ENCODE measurements around the gene CAPNS1. TPM values are rescaled to one million over a fixed set of nuclear protein-coding genes. Genes with fewer than 3 reads are reported as not detected.
"Not testable (repeated sequence)": the region's sequence is repeated elsewhere in the genome, so short reads cannot be mapped to it uniquely, and the experiment has no call there.

CAPNS1 gene
- total RNA-seq, 1 donor from 2014 or later = 240 TPM

DNA sequence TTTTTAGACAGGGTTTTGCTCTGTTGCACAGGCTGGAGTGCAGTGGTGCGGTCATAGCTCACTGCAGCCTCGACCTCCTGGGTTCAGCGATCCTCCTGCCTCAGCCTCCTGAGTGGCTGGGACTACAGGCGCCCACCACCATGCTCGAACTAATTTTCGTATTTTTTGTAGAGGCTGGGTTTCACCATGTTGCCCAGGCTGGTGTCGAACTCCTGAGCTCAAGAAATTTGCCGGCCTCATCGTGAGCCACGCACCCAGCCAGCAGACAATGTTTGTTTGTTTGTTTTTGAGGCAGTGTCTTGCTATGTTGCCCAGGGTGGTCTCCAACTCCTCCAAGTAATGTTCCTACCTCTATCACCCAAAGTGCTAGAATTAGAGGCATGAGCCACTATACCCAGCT, 13.3 kb downstream of the CAPNS1 start:
- DNase-seq (ENCODE audit: low read depth) (no peak), FAIRE-seq (no peak)
- TF ChIP-seq CTCF (IDR thresholded peaks at IDR 0.05; ENCODE audit: insufficient read depth, low read length, severe bottlenecking) = no peak

DNA sequence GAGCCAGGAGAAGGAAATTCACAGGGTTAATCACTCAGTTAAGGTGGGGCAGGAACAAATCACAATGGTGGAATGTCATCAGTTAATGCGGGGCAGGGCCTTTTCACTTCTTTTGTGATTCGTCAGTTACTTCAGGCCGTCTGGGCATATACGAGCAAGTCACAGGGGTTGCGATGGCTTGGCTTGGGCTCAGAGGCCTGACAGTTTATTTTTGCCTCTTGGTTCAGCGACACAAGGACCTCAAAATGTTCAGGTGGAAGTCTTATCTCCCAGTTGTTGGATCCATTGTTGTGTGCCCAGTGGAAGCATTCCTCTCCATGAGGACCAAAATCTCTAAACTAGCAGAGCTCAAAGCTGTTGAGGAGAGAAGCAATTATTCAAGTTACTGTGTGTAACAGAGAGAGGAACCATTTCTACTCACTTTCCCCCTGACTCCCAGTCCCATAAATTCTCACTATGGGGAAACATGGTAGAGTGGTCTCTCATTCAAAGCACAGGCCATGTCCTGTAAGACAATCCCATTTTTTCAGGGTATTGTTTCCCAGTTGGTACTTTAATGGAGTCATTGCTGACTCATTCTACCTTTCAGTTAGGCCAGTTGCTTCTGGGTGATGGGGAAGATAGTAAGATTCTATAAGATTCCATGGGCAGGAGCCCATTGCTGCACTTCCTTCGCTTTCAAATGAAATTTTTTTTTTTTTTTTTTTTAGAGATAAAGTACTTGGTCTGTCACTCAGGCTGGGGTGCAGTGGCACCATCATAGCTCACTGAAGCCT, 21.1 kb downstream of the CAPNS1 start:
- peaks cover 5% of the 10 kb centered on the region for H3K36me3 ChIP-seq (ENCODE audit: control insufficient read depth, insufficient read depth, low read length)
- H3K27me3 ChIP-seq (ENCODE audit: control insufficient read depth, insufficient read depth, low read length) = no peaks in the 10 kb centered on the region
- no peak for TF ChIP-seq CTCF (IDR thresholded peaks at IDR 0.05; ENCODE audit: insufficient read depth, low read length, severe bottlenecking)
- DNase-seq (ENCODE audit: low read depth) (peak; percentile 28), FAIRE-seq (no peak)
- H3K4me3 ChIP-seq (ENCODE audit: low read depth, low read length) = no peak overlapping the region

More for the DNA sequence above, 13.3 kb downstream of the CAPNS1 start:
- no peaks in the 10 kb centered on the region for H3K27me3 ChIP-seq (ENCODE audit: control insufficient read depth, insufficient read depth, low read length)
- peaks cover 15% of the 10 kb centered on the region for H3K36me3 ChIP-seq (ENCODE audit: control insufficient read depth, insufficient read depth, low read length)
- H3K4me3 ChIP-seq (ENCODE audit: low read depth, low read length) = no peak overlapping the region

DNA sequence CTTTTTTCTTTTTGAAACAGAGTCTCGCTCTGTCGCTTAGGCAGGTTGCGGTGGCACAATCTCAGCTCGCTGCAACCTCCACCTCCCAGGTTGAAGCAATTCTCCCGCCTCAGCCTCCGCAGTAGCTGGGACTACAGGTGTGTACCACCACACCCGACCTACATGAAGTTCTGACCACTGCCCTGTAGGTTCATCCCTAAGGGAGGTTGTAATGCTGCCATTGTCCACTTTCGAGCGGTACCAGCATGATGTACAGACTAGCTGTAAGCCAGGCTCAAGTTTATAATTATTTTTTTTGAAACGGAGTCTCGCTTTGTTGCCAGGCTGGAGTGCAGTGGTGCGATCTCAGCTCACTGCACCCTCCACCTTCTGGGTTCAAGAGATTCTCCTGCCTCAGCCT, 23.9 kb downstream of the CAPNS1 start:
- no peak overlapping the region for H3K4me3 ChIP-seq (ENCODE audit: low read depth, low read length)
- DNase-seq (ENCODE audit: low read depth) (no peak), FAIRE-seq (no peak)
- no peaks in the 10 kb centered on the region for H3K27me3 ChIP-seq (ENCODE audit: control insufficient read depth, insufficient read depth, low read length)
- H3K36me3 ChIP-seq (ENCODE audit: control insufficient read depth, insufficient read depth, low read length) = peaks cover 5% of the 10 kb centered on the region
- no peak for TF ChIP-seq CTCF (IDR thresholded peaks at IDR 0.05; ENCODE audit: insufficient read depth, low read length, severe bottlenecking)

DNA sequence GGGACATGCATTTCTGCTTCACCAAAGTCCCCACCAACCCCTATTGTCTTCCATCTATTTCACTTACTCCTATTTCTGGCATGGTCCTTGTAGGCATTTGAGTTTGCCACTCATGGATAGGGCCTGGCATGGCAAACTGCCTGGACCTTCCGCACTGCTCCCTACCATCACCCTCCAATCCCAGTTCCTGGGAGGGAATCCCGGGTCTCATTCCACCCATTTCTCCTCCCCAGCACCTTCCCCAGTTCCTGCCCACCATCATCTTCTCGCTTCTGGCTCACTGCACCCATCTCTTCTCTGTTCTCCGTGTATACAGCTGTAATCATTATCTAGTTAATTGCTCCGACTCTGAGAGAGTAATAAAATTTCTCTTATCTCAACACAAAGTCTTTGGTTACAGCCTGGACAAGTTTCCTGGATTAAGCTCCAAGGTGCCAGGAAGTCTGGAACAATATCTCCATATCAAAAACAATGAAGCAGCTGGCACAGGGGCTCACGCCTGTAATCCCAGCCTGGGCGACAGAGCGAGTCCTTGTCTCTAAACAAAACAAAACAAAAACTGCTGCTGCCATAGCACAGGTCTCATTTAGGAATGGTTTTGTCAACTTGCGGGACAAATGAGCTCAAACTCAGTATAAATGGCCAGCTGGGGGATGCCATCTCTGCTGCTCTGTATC, 29.4 kb downstream of the CAPNS1 start:
- DNase-seq (ENCODE audit: low read depth) (no peak), FAIRE-seq (no peak)

GRCh38 chr19:36172852-36173251, 33.0 kb downstream of the CAPNS1 start:
- no peak overlapping the region for H3K4me3 ChIP-seq (ENCODE audit: low read depth, low read length)
- H3K36me3 ChIP-seq (ENCODE audit: control insufficient read depth, insufficient read depth, low read length) = no peaks in the 10 kb centered on the region
- FAIRE-seq (no peak), DNase-seq (ENCODE audit: low read depth) (no peak)
- no peak for TF ChIP-seq CTCF (IDR thresholded peaks at IDR 0.05; ENCODE audit: insufficient read depth, low read length, severe bottlenecking)
- H3K27me3 ChIP-seq (ENCODE audit: control insufficient read depth, insufficient read depth, low read length) = no peaks in the 10 kb centered on the region

More for the DNA sequence above, 29.4 kb downstream of the CAPNS1 start:
- Histone ChIP-seq H3K36me3 (ENCODE audit: control insufficient read depth, insufficient read depth, low read length) (no peaks in the 10 kb centered on the region), H3K27me3 (ENCODE audit: control insufficient read depth, insufficient read depth, low read length) (no peaks in the 10 kb centered on the region), H3K4me3 (ENCODE audit: low read depth, low read length) (no peak overlapping the region)
- TF ChIP-seq CTCF (IDR thresholded peaks at IDR 0.05; ENCODE audit: insufficient read depth, low read length, severe bottlenecking) = no peak

- not testable (repeated sequence) for FAIRE-seq; H3K36me3 ChIP-seq (ENCODE audit: control insufficient read depth, insufficient read depth, low read length); H3K27me3 ChIP-seq (ENCODE audit: control insufficient read depth, insufficient read depth, low read length); H3K4me3 ChIP-seq (ENCODE audit: low read depth, low read length); DNase-seq (ENCODE audit: low read depth)
Observed at GRCh38 chr19:36173846-36174245, 34.0 kb downstream of the CAPNS1 start.

DNA sequence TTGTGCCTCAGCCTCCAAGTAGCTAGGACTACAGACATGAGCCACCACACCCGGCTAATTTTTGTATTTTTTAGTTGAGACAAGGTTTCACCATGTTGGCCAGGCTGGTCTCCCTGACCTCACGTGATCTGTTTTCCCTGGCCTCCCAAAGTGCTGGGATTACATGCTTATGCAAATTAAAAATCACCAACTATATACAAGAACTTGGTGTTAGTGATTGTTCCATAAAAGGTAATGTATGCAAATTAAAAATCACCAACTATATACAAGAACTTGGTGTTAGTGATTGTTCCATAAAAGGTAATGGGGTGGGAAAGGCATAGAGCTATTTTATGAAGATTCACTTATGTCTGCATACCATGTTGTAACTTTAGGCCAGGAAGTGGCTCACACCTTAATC, 39.2 kb downstream of the CAPNS1 start:
- not testable (repeated sequence) for DNase-seq (ENCODE audit: low read depth); H3K4me3 ChIP-seq (ENCODE audit: low read depth, low read length); FAIRE-seq; H3K27me3 ChIP-seq (ENCODE audit: control insufficient read depth, insufficient read depth, low read length); H3K36me3 ChIP-seq (ENCODE audit: control insufficient read depth, insufficient read depth, low read length)
